Adrenal gland (tissue), 5 donors: ENCODE measurements around the gene SPAM1.

ENCODE experiments used
- CTCF ChIP-seq, 6 experiments: fragments of 450-650 bp in 4 of 6; fragments of 200-600 bp in 2 of 6; sonication (generic) in 1 of 6; IDR thresholded peaks; 1 replicate in 5 of 6; 2 replicates in 1 of 6; pipeline versions ENCODE4 v1.5.1 to v1.8.0; 2016 to 2021; ENCODE audit warnings: antibody characterized with exemption in 6 of 6, mild to moderate bottlenecking in 2 of 6, moderate library complexity in 1 of 6
- POLR2A ChIP-seq, 2 donors: fragments of 450-650 bp; IDR thresholded peaks; one replicate each; pipeline ENCODE4 v1.6.1; 2017; ENCODE audit warnings: antibody characterized with exemption in 2 of 2, mild to moderate bottlenecking in 2 of 2, moderate library complexity in 1 of 2
- donor health status: DM: no; HTN: no; CAD: no.

- TF ChIP-seq CTCF (IDR thresholded peaks at IDR 0.05) (no peak), POLR2A (IDR thresholded peaks at IDR 0.05) (no peak)
These were observed 47.0 kb downstream of the SPAM1 start for GRCh38 chr7:123972045-123972444.
